ENCODE results near the gene PTGDS. TPM values are rescaled to one million over a fixed set of nuclear protein-coding genes. Genes with fewer than 3 reads are reported as not detected.

PTGDS gene
- total RNA-seq, 1 experiment from 2014 or later: not detected

- DNase-seq (ENCODE audit: low spot score): no peak
Observed at GRCh38 chr9:136973618-136974617, 3.4 kb upstream of the PTGDS start.

DNA sequence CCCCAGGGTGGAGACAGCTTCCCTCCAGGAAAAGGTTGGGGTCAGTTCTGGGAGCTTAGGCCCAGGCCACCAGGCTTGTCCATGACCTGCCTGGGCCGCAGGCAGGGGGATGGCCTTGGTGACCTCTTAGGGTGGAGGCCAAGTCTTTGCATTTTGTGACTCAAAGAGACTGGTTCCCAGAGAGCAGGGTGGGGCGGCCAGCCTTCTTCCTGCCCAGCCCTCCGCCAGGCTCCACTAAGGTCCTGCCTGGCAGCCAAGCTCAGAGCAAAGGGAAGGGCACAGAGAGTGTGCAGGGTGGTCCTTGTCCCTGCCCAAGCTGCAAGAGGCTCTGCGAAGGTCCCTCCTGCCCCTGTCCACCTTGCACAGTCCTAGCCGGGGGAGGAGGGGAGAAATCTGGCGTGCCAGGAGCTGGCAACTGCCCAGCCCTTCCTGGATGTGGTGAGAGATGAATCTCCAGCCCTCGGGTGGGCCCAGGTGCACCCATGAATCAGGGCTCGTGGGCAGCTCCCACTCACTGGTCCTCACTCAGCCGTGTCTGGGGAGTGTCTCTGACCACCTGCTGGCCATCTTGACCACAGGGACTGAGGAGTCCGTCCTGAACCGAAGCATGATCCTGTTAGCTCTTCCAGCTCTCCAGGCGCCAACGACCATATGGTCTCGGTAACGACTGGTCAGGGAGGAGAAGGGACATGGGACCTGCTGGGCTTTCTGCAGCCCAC, 2.3 kb upstream of the PTGDS start:
- DNase-seq (ENCODE audit: low spot score): no peak

DNA sequence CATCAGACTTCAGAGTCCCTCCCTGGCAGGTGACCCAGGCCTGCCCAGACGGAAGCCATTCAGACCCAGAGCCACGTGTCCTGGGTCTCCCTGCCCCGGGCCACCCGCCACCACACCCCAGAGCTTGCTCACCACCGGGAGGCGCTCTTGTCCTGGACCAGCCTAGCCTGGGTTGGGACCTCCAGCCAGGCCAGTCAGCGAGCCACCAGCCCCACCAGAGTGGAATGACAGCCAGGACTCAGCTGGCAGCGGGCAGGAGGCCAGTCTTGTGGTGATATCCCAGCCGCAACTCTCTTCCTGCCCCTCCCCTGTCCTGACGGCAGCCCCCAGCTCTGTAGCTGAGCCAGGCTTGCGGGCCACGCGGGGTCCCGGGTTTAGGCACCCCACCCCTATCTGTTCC, 1.7 kb upstream of the PTGDS start:
- DNase-seq (ENCODE audit: low spot score): peak; percentile 55

GRCh38 chr9:136977649-136978072, 357 bp downstream of the PTGDS start:
- no peak for DNase-seq (ENCODE audit: low spot score)

DNA sequence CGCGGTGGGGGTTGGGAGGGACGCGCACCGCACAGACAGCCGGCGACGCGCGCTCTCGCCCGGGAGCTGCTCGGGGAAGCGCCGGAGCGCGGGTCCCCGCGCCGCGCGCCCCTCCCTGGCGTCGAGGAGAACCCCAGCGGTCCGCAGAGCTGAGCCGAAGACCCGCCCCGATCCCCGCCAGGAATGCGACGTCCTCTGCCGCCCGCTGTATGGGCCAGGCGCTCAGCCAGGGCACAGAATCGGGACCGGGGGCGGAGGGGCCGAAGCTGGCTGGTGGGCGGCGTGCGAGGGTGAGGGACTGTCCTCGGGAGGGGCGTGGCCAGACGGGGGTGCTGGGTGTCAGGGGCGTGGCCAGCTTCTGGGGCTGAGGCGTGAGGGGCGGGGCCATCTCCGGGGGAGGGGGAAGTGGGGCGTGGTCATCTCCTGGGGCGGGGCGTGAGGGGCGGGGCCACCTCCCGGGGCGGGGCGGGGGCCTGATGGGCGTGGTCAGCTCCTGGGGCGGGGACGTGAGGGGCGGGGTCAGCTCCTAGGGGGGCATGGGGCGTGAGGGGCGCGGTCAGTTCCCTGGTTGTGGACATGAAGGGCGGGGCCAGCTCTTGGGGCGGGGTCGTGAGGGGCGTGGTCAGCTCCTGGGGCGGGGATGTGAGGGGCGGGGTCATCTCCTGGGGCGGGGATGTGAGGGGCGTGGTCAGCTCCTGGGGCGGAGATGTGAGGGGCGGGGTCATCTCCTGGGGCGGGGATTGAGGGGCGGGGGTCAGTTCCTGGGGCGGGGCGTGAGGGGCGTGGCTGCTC, 965 bp downstream of the PTGDS start:
- no peak for DNase-seq (ENCODE audit: low spot score)

DNA sequence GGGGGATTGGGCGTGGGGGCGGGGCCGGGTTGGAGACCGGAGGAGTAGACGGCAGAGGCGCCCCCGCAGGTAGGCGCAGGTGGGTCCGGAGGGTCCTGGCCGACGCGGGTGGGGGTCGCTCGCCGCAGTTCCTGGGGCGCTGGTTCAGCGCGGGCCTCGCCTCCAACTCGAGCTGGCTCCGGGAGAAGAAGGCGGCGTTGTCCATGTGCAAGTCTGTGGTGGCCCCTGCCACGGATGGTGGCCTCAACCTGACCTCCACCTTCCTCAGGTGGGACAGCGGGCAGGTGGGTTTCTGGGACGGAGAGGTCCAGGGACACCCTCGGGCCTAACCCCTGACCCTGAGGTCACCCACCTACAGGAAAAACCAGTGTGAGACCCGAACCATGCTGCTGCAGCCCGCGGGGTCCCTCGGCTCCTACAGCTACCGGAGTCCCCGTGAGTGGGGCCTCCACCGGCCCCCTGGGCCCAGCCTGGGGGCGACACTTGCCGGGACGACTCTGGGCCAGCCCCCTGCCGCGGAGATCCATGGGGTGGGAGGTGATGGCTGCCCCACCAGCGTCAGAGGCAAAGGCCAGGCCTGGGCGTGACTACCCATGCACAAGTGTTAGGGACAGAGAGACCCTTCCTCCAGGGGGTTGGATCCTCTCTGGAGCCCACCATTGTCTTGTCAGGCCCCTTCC, 1.7 kb downstream of the PTGDS start:
- no peak for DNase-seq (ENCODE audit: low spot score)

GRCh38 chr9:136979769-136980587, 2.7 kb downstream of the PTGDS start:
- no peak for DNase-seq (ENCODE audit: low spot score)

DNA sequence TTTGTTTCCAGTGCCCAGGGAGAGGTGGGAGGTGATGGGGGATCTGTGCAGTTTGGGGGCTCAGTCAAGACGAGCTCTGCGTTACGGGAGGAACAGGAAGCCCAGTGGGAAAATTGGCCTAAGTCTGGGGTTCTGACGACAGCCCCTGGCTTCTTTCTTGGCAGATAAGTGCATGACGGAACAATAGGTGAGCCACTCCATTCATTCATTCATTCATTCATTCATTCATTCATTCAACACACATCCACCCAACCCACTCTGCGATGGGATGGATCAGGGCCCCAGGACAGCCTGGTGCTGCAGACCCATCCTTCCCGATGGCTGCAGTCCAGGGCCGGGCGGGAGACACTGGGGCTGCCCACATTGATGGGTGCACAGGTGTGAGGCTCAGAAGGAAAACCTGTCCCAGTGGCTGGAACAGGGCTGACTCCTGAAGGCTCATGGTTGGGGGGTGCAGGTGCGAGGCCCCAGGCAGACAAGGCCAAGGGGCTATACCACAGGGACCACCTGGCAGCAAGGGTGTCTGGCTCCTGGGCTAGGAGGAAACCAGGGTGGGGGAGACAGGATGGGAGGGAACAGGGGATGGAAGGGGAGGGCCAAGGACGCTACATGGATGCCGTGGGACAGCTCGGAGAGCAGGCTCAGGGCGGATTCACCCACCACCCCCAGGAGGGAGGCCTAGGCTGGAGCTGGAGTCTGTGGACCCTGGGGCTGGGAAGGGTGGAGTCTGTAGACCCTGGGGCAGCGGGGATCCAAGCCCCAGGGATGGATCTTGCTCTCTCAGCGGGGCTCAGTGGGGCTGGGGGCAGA, 3.6 kb downstream of the PTGDS start:
- no peak for DNase-seq (ENCODE audit: low spot score)

DNA sequence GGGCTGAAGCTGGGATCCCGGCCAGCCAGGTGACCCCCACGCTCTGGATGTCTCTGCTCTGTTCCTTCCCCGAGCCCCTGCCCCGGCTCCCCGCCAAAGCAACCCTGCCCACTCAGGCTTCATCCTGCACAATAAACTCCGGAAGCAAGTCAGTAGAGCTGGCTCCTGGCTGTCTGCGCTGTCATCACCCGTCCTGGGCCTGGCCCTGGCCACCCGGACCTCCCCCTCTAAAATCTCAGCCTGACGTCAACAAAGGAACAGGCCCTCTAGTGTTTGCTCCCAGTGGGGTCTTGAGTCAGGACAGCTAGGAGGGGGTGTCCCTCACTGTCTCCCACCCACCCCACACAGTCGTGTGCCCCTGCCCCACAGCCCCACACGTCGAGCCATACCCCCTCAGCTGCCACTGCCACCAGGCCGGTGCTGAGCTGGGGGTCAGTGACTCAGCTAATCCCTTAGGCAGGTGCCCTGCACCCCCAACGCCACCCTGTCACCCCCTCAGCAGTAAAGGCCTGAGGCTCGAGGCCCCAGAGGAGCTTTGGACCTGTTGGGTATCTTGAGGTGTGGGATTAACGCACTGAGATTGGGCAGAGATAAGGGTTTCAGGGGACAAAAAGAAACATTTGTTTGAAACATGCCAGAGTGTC, 4.4 kb downstream of the PTGDS start:
- DNase-seq (ENCODE audit: low spot score): no peak

- DNase-seq (ENCODE audit: low spot score): no peak
Observed at GRCh38 chr9:136982232-136983051, 5.1 kb downstream of the PTGDS start, which contains the start of gene LCNL1. TSS of gene LCNL1 (plus strand) at chr9:136982993. CDS start at chr9:136983587, 594 bp downstream.

DNA sequence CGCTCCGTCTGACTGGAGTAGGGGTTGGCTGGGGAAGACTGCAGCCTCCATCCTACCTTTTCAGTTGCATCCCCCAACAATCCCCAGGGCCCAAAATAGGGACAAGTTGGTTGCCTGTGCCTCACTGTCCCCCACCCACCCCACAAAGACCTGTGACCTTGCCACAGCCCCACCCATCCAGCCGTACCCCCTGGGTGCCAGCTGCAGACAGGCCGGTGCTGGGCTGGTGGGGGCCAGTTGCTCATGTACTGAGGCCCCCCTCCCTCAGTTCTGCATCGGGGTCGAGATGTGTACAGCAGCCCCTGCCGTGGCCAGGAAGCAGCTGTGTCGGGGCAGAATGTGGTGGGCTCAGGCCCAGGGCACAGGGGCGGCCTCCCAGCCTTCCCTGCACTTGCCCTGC, 5.9 kb downstream of the PTGDS start:
- DNase-seq (ENCODE audit: low spot score): no peak

- DNase-seq (ENCODE audit: low spot score): no peak
Observed at GRCh38 chr9:136983656-136984314, 6.5 kb downstream of the PTGDS start.

DNA sequence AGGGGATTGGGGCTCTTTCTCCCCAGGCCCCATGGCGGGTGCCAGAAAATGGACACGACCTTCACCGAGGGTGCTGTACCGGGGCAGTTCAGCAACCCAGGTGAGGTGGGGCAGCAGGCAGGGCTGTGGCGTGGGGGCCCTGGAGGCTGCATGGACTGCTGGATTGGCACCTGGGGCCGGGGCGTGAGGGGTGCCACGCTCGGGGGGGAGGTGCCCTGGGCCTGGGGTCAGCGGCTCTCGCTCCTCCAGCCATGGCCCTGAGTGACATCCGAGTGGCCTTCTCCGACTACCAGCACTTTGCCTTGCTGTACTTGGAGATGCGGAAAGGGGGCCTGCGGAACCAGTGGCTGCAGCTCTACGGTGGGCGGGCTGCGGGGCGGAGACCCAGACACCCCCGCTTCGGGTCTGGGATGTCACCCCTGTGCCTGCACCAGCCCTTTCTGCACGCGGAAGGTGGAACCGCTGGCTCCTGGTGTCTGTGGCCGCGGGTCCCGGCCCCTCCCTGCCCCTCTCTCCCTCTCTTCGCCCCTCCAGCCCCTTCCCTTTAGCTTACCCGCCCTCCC, 7.2 kb downstream of the PTGDS start:
- no peak for DNase-seq (ENCODE audit: low spot score)

GRCh38 chr9:136985027-136985602, 7.8 kb downstream of the PTGDS start:
- DNase-seq (ENCODE audit: low spot score): no peak

DNA sequence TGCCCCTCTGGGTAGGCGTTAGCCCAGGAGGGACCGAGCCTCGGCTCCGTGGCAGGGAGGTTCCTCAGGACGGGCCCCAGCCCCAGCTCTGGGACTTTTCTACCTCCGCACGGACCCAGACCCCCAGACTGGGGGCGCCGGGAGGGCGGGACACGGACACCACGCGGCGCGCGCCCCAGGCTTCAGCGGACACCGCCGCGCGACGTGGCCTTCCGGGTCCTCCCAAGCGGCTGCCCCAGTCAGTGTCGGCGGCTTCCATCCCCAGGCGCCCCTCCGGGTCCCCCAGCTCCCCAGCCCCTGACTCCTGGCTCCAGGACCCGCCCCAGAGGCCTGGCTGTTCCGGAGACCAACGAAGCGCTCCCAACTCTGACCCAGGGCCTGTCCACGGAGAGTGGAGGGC, 8.5 kb downstream of the PTGDS start:
- no peak for DNase-seq (ENCODE audit: low spot score)

DNA sequence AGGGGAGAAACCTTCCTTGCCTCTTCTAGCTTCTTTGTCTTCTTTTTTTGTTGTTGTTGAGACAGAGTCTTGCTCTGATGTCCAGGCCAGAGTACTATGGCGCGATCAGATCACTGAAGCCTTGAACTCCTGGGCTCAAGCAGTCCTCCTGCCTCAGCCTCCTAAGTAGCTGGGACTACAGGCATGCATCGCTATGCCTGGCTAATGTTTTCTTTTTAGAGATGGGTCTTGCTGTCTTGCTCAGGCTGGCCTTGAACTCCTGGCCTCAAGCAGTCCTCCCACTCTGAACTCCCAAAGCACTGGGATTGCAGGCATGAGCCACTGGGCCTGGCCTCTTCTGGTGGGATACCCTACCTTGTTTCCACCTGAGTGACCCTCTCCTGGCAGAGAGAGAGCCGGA, 11.6 kb downstream of the PTGDS start:
- DNase-seq (ENCODE audit: low spot score): no peak

All from H4 (cell line).